ACHN (cell line): ENCODE measurements around the gene FAM118A.

ENCODE experiments used
- DNase-seq: peaks from one replicate; pipeline ENCODE4 v3.0.0-alpha.2; 2015
- in situ Hi-C: cut with HindIII; loops from 2 replicates; pipeline ENCODE4 v1.10.0; 2017; ENCODE audit warnings: low sequenced_read_pairs, low pct_ligation_motif_present, low pct_unique_long_range_greater_than_20kb

FAM118A gene

GRCh38 chr22:45304971-45305370, 4.8 kb upstream of the FAM118A start:
- in situ Hi-C loops: no loop called here
- DNase-seq: no peak

- no peak for DNase-seq
- in situ Hi-C loops: no loop called here
These were observed 4.2 kb upstream of the FAM118A start for GRCh38 chr22:45305456-45306075.

GRCh38 chr22:45306139-45306538, 3.6 kb upstream of the FAM118A start:
- no peak for DNase-seq
- in situ Hi-C loops: no loop called here

- no peak for DNase-seq
- in situ Hi-C loops: no loop called here
These were observed 1.3 kb upstream of the FAM118A start for GRCh38 chr22:45308391-45308956.

GRCh38 chr22:45308957-45309421, 745 bp upstream of the FAM118A start:
- in situ Hi-C loops: no loop called here
- no peak for DNase-seq

GRCh38 chr22:45310331-45310976, 720 bp downstream of the FAM118A start:
- in situ Hi-C loops: no loop called here
- DNase-seq: no peak

GRCh38 chr22:45310977-45311531, 1.3 kb downstream of the FAM118A start:
- no peak for DNase-seq
- in situ Hi-C loops: no loop called here

- in situ Hi-C loops: no loop called here
- no peak for DNase-seq
These were observed 2.7 kb downstream of the FAM118A start for GRCh38 chr22:45312415-45312814.

GRCh38 chr22:45312856-45313255, 3.1 kb downstream of the FAM118A start:
- DNase-seq: no peak
- in situ Hi-C loops: no loop called here

GRCh38 chr22:45314054-45314721, 4.5 kb downstream of the FAM118A start:
- in situ Hi-C loops: no loop called here
- no peak for DNase-seq

- in situ Hi-C loops: no loop called here
- no peak for DNase-seq
These were observed 5.1 kb downstream of the FAM118A start for GRCh38 chr22:45314786-45315185.

GRCh38 chr22:45316796-45317526, 7.2 kb downstream of the FAM118A start:
- no peak for DNase-seq
- in situ Hi-C loops: no loop called here

- DNase-seq: no peak
- in situ Hi-C loops: no loop called here
These were observed 7.9 kb downstream of the FAM118A start for GRCh38 chr22:45317551-45318167.

GRCh38 chr22:45318168-45318557, 8.4 kb downstream of the FAM118A start:
- no peak for DNase-seq
- in situ Hi-C loops: no loop called here

GRCh38 chr22:45318558-45319323, 9.0 kb downstream of the FAM118A start:
- no peak for DNase-seq
- in situ Hi-C loops: no loop called here

- DNase-seq: no peak
- in situ Hi-C loops: no loop called here
These were observed 9.6 kb downstream of the FAM118A start for GRCh38 chr22:45319324-45319685.

GRCh38 chr22:45320357-45320976, 10.7 kb downstream of the FAM118A start:
- in situ Hi-C loops: no loop called here
- DNase-seq: no peak
